Immature natural killer cell (primary cell): Measurements from ENCODE around the gene ARHGAP15. TPM values are rescaled to one million over a fixed set of nuclear protein-coding genes. Genes with fewer than 3 reads are reported as not detected.

Source experiments
- DNase-seq, 3 donors: peaks; one replicate each; pipeline ENCODE4 v3.0.0; 2022; ENCODE audit warnings: mixed read lengths in 1 of 3
- H3K27ac Mint-ChIP-seq, 6 donors: one replicate each; pipeline ENCODE4 v1.8.0; 2020; ENCODE audit warnings: mixed read lengths in 6 of 6, mild to moderate bottlenecking in 5 of 6, inconsistent platforms in 4 of 6, moderate library complexity in 3 of 6
- H3K27me3 Mint-ChIP-seq, 3 donors: one replicate each; pipeline ENCODE4 v1.8.0; 2020 to 2021; ENCODE audit warnings: low read depth in 3 of 3, mild to moderate bottlenecking in 3 of 3, mixed read lengths in 3 of 3, moderate library complexity in 3 of 3, inconsistent platforms in 1 of 3
- H3K36me3 Mint-ChIP-seq, 3 donors: one replicate each; pipeline ENCODE4 v1.8.0; 2020; ENCODE audit warnings: mixed read lengths in 3 of 3, inconsistent platforms in 2 of 3, mild to moderate bottlenecking in 2 of 3
- H3K4me1 Mint-ChIP-seq, 2 donors: one replicate each; pipeline ENCODE4 v1.8.0; 2020; ENCODE audit warnings: inconsistent platforms in 2 of 2, mild to moderate bottlenecking in 2 of 2, mixed read lengths in 2 of 2, moderate library complexity in 1 of 2
- H3K4me3 Mint-ChIP-seq, 5 donors: one replicate each; pipeline ENCODE4 v1.8.0; 2020; ENCODE audit warnings: mild to moderate bottlenecking in 5 of 5, mixed read lengths in 5 of 5, inconsistent platforms in 3 of 5, moderate library complexity in 3 of 5
- H3K9me3 Mint-ChIP-seq, 6 donors: one replicate each; pipeline ENCODE4 v1.8.0; 2020; ENCODE audit warnings: mild to moderate bottlenecking in 6 of 6, mixed read lengths in 6 of 6, inconsistent platforms in 4 of 6, moderate library complexity in 3 of 6
- polyA plus RNA-seq, 3 donors: library from polyadenylated mRNA; unstranded; fragments of 300-500 nt; fragmentation: Illumina TruSeq; gene quantifications; one replicate each; pipeline ENCODE4 v1.2.3, GENCODE V29; 2021

ARHGAP15 gene
- polyA plus RNA-seq, 3 donors from 2014 or later = 107 to 168 (median 150) TPM

GRCh38 chr2:143378996-143379395 lies 249.8 kb downstream of the ARHGAP15 start:
- Mint-ChIP-seq H3K36me3 (no peaks in the 10 kb centered on the region), H3K4me1 (peaks cover 9 to 38% of the 10 kb centered on the region in 2 donors), H3K27me3 (peaks cover 0 to 2% (median 0%) of the 10 kb centered on the region in 3 donors), H3K27ac (no peak overlapping the region), H3K4me3 (no peak overlapping the region), H3K9me3 (no peaks in the 10 kb centered on the region)
- DNase-seq = no peak

GRCh38 chr2:143379955-143380354 lies 250.7 kb downstream of the ARHGAP15 start:
- peaks cover 9 to 43% of the 10 kb centered on the region in 2 donors for H3K4me1 Mint-ChIP-seq
- no peak overlapping the region for H3K27ac Mint-ChIP-seq
- H3K9me3 Mint-ChIP-seq = no peaks in the 10 kb centered on the region
- H3K36me3 Mint-ChIP-seq = no peaks in the 10 kb centered on the region
- peaks cover 0 to 2% (median 0%) of the 10 kb centered on the region in 3 donors for H3K27me3 Mint-ChIP-seq
- no peak for DNase-seq
- no peak overlapping the region for H3K4me3 Mint-ChIP-seq

GRCh38 chr2:143382573-143382972 lies 253.4 kb downstream of the ARHGAP15 start:
- Mint-ChIP-seq H3K4me1 (peaks cover 8 to 45% of the 10 kb centered on the region in 2 donors), H3K27ac (peak overlapping the region in 1 of 6 donors; percentile 40), H3K27me3 (peaks cover 0 to 2% (median 0%) of the 10 kb centered on the region in 3 donors), H3K9me3 (no peaks in the 10 kb centered on the region), H3K36me3 (peaks cover 0 to 7% (median 0%) of the 10 kb centered on the region in 3 donors), H3K4me3 (no peak overlapping the region)
- no peak for DNase-seq

GRCh38 chr2:143383016-143383415 lies 253.8 kb downstream of the ARHGAP15 start:
- Mint-ChIP-seq H3K36me3 (peaks cover 0 to 7% (median 0%) of the 10 kb centered on the region in 3 donors), H3K27ac (no peak overlapping the region), H3K4me3 (no peak overlapping the region), H3K9me3 (no peaks in the 10 kb centered on the region), H3K27me3 (peaks cover 0 to 2% (median 2%) of the 10 kb centered on the region in 3 donors), H3K4me1 (peaks cover 8 to 45% of the 10 kb centered on the region in 2 donors)
- DNase-seq = no peak

- peaks cover 0 to 2% (median 2%) of the 10 kb centered on the region in 3 donors for H3K27me3 Mint-ChIP-seq
- H3K36me3 Mint-ChIP-seq = peaks cover 0 to 7% (median 0%) of the 10 kb centered on the region in 3 donors
- no peak for DNase-seq
- no peaks in the 10 kb centered on the region for H3K9me3 Mint-ChIP-seq
- H3K27ac Mint-ChIP-seq = no peak overlapping the region
- H3K4me1 Mint-ChIP-seq = peaks cover 8 to 45% of the 10 kb centered on the region in 2 donors
- H3K4me3 Mint-ChIP-seq = no peak overlapping the region
Observed at GRCh38 chr2:143384111-143384510, 254.9 kb downstream of the ARHGAP15 start.

- no peaks in the 10 kb centered on the region for H3K9me3 Mint-ChIP-seq
- DNase-seq = no peak
- H3K27me3 Mint-ChIP-seq = peaks cover 0 to 2% (median 2%) of the 10 kb centered on the region in 3 donors
- H3K36me3 Mint-ChIP-seq = peaks cover 0 to 8% (median 7%) of the 10 kb centered on the region in 3 donors
- H3K4me3 Mint-ChIP-seq = no peak overlapping the region
- peaks cover 1 to 13% of the 10 kb centered on the region in 2 donors for H3K4me1 Mint-ChIP-seq
- peak overlapping the region in 1 of 6 donors; percentile 29 for H3K27ac Mint-ChIP-seq
Observed at GRCh38 chr2:143390171-143390570, 261.0 kb downstream of the ARHGAP15 start.

GRCh38 chr2:143392358-143392757 lies 263.1 kb downstream of the ARHGAP15 start:
- H3K36me3 Mint-ChIP-seq = peaks cover 0 to 8% (median 0%) of the 10 kb centered on the region in 3 donors
- peak overlapping the region in 2 of 6 donors; percentile 12 to 61 for H3K27ac Mint-ChIP-seq
- H3K4me3 Mint-ChIP-seq = no peak overlapping the region
- H3K4me1 Mint-ChIP-seq = peaks cover 0 to 18% of the 10 kb centered on the region in 2 donors
- H3K9me3 Mint-ChIP-seq = no peaks in the 10 kb centered on the region
- DNase-seq = no peak
- peaks cover 0 to 2% (median 2%) of the 10 kb centered on the region in 3 donors for H3K27me3 Mint-ChIP-seq

GRCh38 chr2:143394062-143394461 lies 264.8 kb downstream of the ARHGAP15 start:
- peaks cover 0 to 2% (median 0%) of the 10 kb centered on the region in 3 donors for H3K27me3 Mint-ChIP-seq
- DNase-seq = no peak
- H3K4me3 Mint-ChIP-seq = no peak overlapping the region
- H3K4me1 Mint-ChIP-seq = peaks cover 4 to 31% of the 10 kb centered on the region in 2 donors
- H3K9me3 Mint-ChIP-seq = no peaks in the 10 kb centered on the region
- peaks cover 0 to 8% (median 0%) of the 10 kb centered on the region in 3 donors for H3K36me3 Mint-ChIP-seq
- peak overlapping the region in 1 of 6 donors; percentile 28 for H3K27ac Mint-ChIP-seq

GRCh38 chr2:143397884-143398614 lies 268.8 kb downstream of the ARHGAP15 start:
- Mint-ChIP-seq H3K36me3 (no peaks in the 10 kb centered on the region), H3K27me3 (peaks cover 0 to 1% (median 0%) of the 10 kb centered on the region in 3 donors), H3K4me3 (no peak overlapping the region), H3K27ac (peak overlapping the region in 2 of 6 donors; percentile 22 to 43), H3K4me1 (peaks cover 16 to 58% of the 10 kb centered on the region in 2 donors), H3K9me3 (no peaks in the 10 kb centered on the region)
- no peak for DNase-seq

- no peak overlapping the region for H3K27ac Mint-ChIP-seq
- H3K4me1 Mint-ChIP-seq = peaks cover 16 to 63% of the 10 kb centered on the region in 2 donors
- peaks cover 0 to 1% (median 0%) of the 10 kb centered on the region in 3 donors for H3K27me3 Mint-ChIP-seq
- peaks cover 0 to 3% (median 0%) of the 10 kb centered on the region in 3 donors for H3K36me3 Mint-ChIP-seq
- no peak for DNase-seq
- no peaks in the 10 kb centered on the region for H3K9me3 Mint-ChIP-seq
- no peak overlapping the region for H3K4me3 Mint-ChIP-seq
Observed at GRCh38 chr2:143398781-143399180, 269.6 kb downstream of the ARHGAP15 start.

GRCh38 chr2:143399631-143400069 lies 270.4 kb downstream of the ARHGAP15 start:
- Mint-ChIP-seq H3K4me1 (peaks cover 16 to 69% of the 10 kb centered on the region in 2 donors), H3K4me3 (no peak overlapping the region), H3K27ac (peak overlapping the region in 2 of 6 donors; percentile 43 to 52), H3K36me3 (peaks cover 0 to 3% (median 0%) of the 10 kb centered on the region in 3 donors), H3K9me3 (no peaks in the 10 kb centered on the region), H3K27me3 (peaks cover 0 to 1% (median 0%) of the 10 kb centered on the region in 3 donors)
- DNase-seq = no peak

GRCh38 chr2:143401861-143402260 lies 272.6 kb downstream of the ARHGAP15 start:
- H3K27ac Mint-ChIP-seq = peak overlapping the region in 1 of 6 donors; percentile 0
- no peak for DNase-seq

GRCh38 chr2:143402451-143402850 lies 273.2 kb downstream of the ARHGAP15 start:
- Mint-ChIP-seq H3K9me3 (no peaks in the 10 kb centered on the region), H3K27me3 (peaks cover 0 to 1% (median 0%) of the 10 kb centered on the region in 3 donors), H3K36me3 (peaks cover 0 to 3% (median 0%) of the 10 kb centered on the region in 3 donors), H3K4me1 (peaks cover 19 to 64% of the 10 kb centered on the region in 2 donors), H3K27ac (peak overlapping the region in 1 of 6 donors; percentile 15), H3K4me3 (no peak overlapping the region)
- no peak for DNase-seq

More at GRCh38 chr2:143401861-143402260, 272.6 kb downstream of the ARHGAP15 start:
- Mint-ChIP-seq H3K4me1 (peaks cover 19 to 67% of the 10 kb centered on the region in 2 donors), H3K27me3 (peaks cover 0 to 1% (median 0%) of the 10 kb centered on the region in 3 donors), H3K36me3 (peaks cover 0 to 3% (median 0%) of the 10 kb centered on the region in 3 donors), H3K4me3 (no peak overlapping the region), H3K9me3 (no peaks in the 10 kb centered on the region)
